IMR-90 (cell line): Measurements from ENCODE around the gene FNBP1. TPM values are rescaled to one million over a fixed set of nuclear protein-coding genes. Genes with fewer than 3 reads are reported as not detected.

ENCODE experiments used
- ATAC-seq: fragments of 200-7000 bp; cut with Tn5 transposase; 2 replicates; pipeline ENCODE4 v1.9.1; 2020; ENCODE audit warnings: low read depth, mild to moderate bottlenecking, moderate library complexity
- BruUV-seq: library from RNA; stranded (reverse); fragments of 400-500 nt; replicated peaks from 2 replicates; lab custom pipeline; 2021; lab: Mats Ljungman, UMichigan
- CTCF ChIA-PET: fragments of 300-600 bp; formaldehyde crosslinking; extraction: SDS; loops from one replicate; lab custom pipeline; 2021; ENCODE audit warnings: antibody characterized with exemption; lab: Yijun Ruan, JAX
- POLR2A ChIA-PET: fragments of 300-600 bp; sonication (Branson Sonifier 250); formaldehyde crosslinking; loops from one replicate; lab custom pipeline; 2022; ENCODE audit warnings: antibody characterized with exemption; ENCODE audit not compliant: unreplicated experiment; lab: Charles Lee
- DNase-seq: peaks from one replicate; pipeline ENCODE4 v3.0.0; 2013
- H2AFZ ChIP-seq: replicated peaks from 2 replicates; pipeline ENCODE3; 2013; ENCODE audit warnings: low read length, mild to moderate bottlenecking; ENCODE audit not compliant: poor library complexity
- H2AK5ac ChIP-seq: 2 replicates; pipeline ENCODE4 v1.6.1; 2013; ENCODE audit warnings: low read depth, low read length, inconsistent platforms
- H2AK9ac ChIP-seq: replicated peaks from 2 replicates; pipeline ENCODE3; 2013; ENCODE audit warnings: mild to moderate bottlenecking, low read depth, low read length, moderate library complexity; ENCODE audit not compliant: poor library complexity
- H2BK120ac ChIP-seq: 2 replicates; pipeline ENCODE4 v1.6.1; 2013; ENCODE audit warnings: low read depth, low read length, inconsistent platforms
- H2BK15ac ChIP-seq: 3 replicates; pipeline ENCODE4 v1.6.1; 2013; ENCODE audit warnings: low read depth, low read length, inconsistent platforms
- H2BK20ac ChIP-seq: 2 replicates; pipeline ENCODE4 v1.6.1; 2013; ENCODE audit warnings: low read depth, mild to moderate bottlenecking, inconsistent platforms, low read length, moderate library complexity
- H2BK5ac ChIP-seq: 2 replicates; pipeline ENCODE4 v1.6.1; 2013; ENCODE audit warnings: mild to moderate bottlenecking, low read depth, low read length, inconsistent platforms; ENCODE audit not compliant: poor library complexity, severe bottlenecking
- H3K14ac ChIP-seq: replicated peaks from 2 replicates; pipeline ENCODE4 v1.6.1; 2013; ENCODE audit warnings: low read depth, low read length, inconsistent platforms
- H3K18ac ChIP-seq: 2 replicates; pipeline ENCODE4 v1.6.1; 2013; ENCODE audit warnings: low read depth, low read length, control low read depth
- H3K23ac ChIP-seq: 2 replicates; pipeline ENCODE4 v1.6.1; 2013; ENCODE audit warnings: low read depth, low read length, inconsistent platforms
- H3K27ac ChIP-seq: 2 replicates; pipeline ENCODE4 v1.5.1; 2013; ENCODE audit warnings: mild to moderate bottlenecking, control low read depth, low read length; ENCODE audit not compliant: insufficient read depth
- H3K27me3 ChIP-seq: 2 replicates; pipeline ENCODE4 v1.6.1; 2013; ENCODE audit warnings: low read length; ENCODE audit not compliant: control insufficient read depth, insufficient read depth
- H3K36me3 ChIP-seq: 2 replicates; pipeline ENCODE4 v1.6.1; 2013; ENCODE audit warnings: low read length, mixed read lengths; ENCODE audit not compliant: control insufficient read depth, insufficient read depth
- H3K4ac ChIP-seq: 2 replicates; pipeline ENCODE4 v1.6.1; 2013; ENCODE audit warnings: low read depth, low read length, inconsistent platforms
- H3K4me1 ChIP-seq: 2 replicates; pipeline ENCODE4 v1.6.1; 2013; ENCODE audit warnings: low read length, mixed read lengths; ENCODE audit not compliant: control insufficient read depth, insufficient read depth
- H3K4me2 ChIP-seq: 2 replicates; pipeline ENCODE4 v1.6.1; 2013; ENCODE audit warnings: low read depth, mild to moderate bottlenecking, control low read depth, low read length, moderate library complexity
- H3K4me3 ChIP-seq: 2 replicates; pipeline ENCODE4 v1.5.1; 2013; ENCODE audit warnings: low read depth, mild to moderate bottlenecking, control low read depth, low read length, moderate library complexity; ENCODE audit not compliant: insufficient read depth
- H3K56ac ChIP-seq: 2 replicates; pipeline ENCODE4 v1.6.1; 2013; ENCODE audit warnings: low read length, inconsistent platforms; ENCODE audit not compliant: insufficient read depth; ENCODE audit errors: extremely low read depth
- H3K79me1 ChIP-seq, 2 experiments: 2 replicates each; pipeline ENCODE4 v1.6.1; 2013; ENCODE audit warnings: low read length in 2 of 2, inconsistent platforms in 1 of 2, low read depth in 1 of 2
- H3K9ac ChIP-seq: 2 replicates; pipeline ENCODE4 v1.6.1; 2013; ENCODE audit warnings: low read depth, low read length, control low read depth
- H3K9me1 ChIP-seq: 2 replicates; pipeline ENCODE4 v1.6.1; 2013; ENCODE audit warnings: low read length, inconsistent platforms; ENCODE audit not compliant: insufficient read depth
- H3K9me3 ChIP-seq: 2 replicates; pipeline ENCODE4 v1.6.1; 2013; ENCODE audit warnings: low read length; ENCODE audit not compliant: control insufficient read depth, insufficient read depth
- H4K20me1 ChIP-seq: 2 replicates; pipeline ENCODE4 v1.6.1; 2013; ENCODE audit warnings: low read length, inconsistent platforms; ENCODE audit not compliant: insufficient read depth
- H4K5ac ChIP-seq: 2 replicates; pipeline ENCODE4 v1.6.1; 2013; ENCODE audit warnings: mild to moderate bottlenecking, low read depth, low read length, control low read depth
- H4K8ac ChIP-seq, 2 experiments: 2 replicates each; pipeline ENCODE4 v1.6.1; 2013; ENCODE audit warnings: low read depth in 2 of 2, low read length in 2 of 2, control low read depth in 1 of 2, inconsistent platforms in 1 of 2
- H4K91ac ChIP-seq: 2 replicates; pipeline ENCODE4 v1.6.1; 2013; ENCODE audit warnings: low read depth, low read length, inconsistent platforms; ENCODE audit not compliant: insufficient read depth
- CTCF ChIP-seq: conservative IDR thresholded peaks from 2 replicates; pipeline ENCODE4 v1.5.1; 2012; ENCODE audit warnings: mild to moderate bottlenecking, low read depth, low read length, improper control_type of control experiment
- MXI1 ChIP-seq: IDR thresholded peaks from 2 replicates; pipeline ENCODE4 v1.6.1; 2012; ENCODE audit warnings: low read depth, mild to moderate bottlenecking, low read length, moderate library complexity, borderline replicate concordance
- RAD21 ChIP-seq: IDR thresholded peaks from 2 replicates; pipeline ENCODE4 v1.6.1; 2012; ENCODE audit warnings: low read length, improper control_type of control experiment
- WGBS, 2 experiments: methylation state at CpG; one replicate each; pipeline versions ENCODE4 v1.1.5 to v1.1.7; 2013; ENCODE audit warnings: missing lambda C conversion rate in 2 of 2; ENCODE audit not compliant: insufficient read length in 1 of 2; ENCODE audit errors: extremely low coverage in 2 of 2; 5-methylcytosine and 5-hydroxymethylcytosine counted together
- dilution Hi-C: fragments of 300-500 bp; cut with HindIII; formaldehyde crosslinking; loops from one replicate; pipeline ENCODE4 v1.14.3; 2018; ENCODE audit warnings: low sequenced_read_pairs; ENCODE audit not compliant: unreplicated experiment
- in situ Hi-C: fragments of 300-500 bp; cut with MboI; formaldehyde crosslinking; loops from 3 replicates; pipeline ENCODE4 v1.14.3; 2019; ENCODE audit warnings: low sequenced_read_pairs, inconsistent platforms, mixed read lengths
- intact Hi-C: fragments of 100-400 bp; cut with micrococcal nuclease; formaldehyde crosslinking; loops from 2 replicates; pipeline ENCODE4 v1.10.0; 2022
- polyA plus RNA-seq, 3 experiments: library from polyadenylated mRNA; depleted of rRNA; stranded (reverse); fragments of >200 nt; gene quantifications; 2 replicates each; pipeline ENCODE4 v1.2.3, GENCODE V29; 2012; ENCODE audit warnings: low replicate concordance in 1 of 3
- total RNA-seq: library from RNA; depleted of rRNA; stranded (reverse); fragments of >200 nt; gene quantifications from 2 replicates; pipeline ENCODE4 v1.2.3, GENCODE V29; 2012

FNBP1 gene
- total and polyA plus RNA-seq, 2 of the 4 experiments (the other 2 are of a cell fraction), result 10.3 to 15.4 TPM

- BruUV-seq, result no TSS peak
- dilution Hi-C loops, result no loop called here
Measured at GRCh38 chr9:130058154-130058553, 15.2 kb upstream of the FNBP1 start.

More at GRCh38 chr9:130058154-130058553, 15.2 kb upstream of the FNBP1 start:
- no peaks in the 10 kb centered on the region for H3K27me3 ChIP-seq
- H3K9me1 ChIP-seq, result peaks cover 4% of the 10 kb centered on the region; the same call in 1 of the 2 replicates
- intact Hi-C loops (no loop called here), in situ Hi-C loops (loop anchor here (25.0 kb wide), 1 partner anchor 171 kb away; no protein-coding TSS in a partner anchor)
- no peak overlapping the region for H3K23ac ChIP-seq
- DNase-seq, result no peak
- H2AK9ac ChIP-seq, result no peak overlapping the region
- H4K91ac ChIP-seq, result no peak overlapping the region
- H4K20me1 ChIP-seq, result peaks cover 28% of the 10 kb centered on the region; the same call in 1 of the 2 replicates
- no peak overlapping the region for H2BK5ac ChIP-seq
- TF ChIP-seq MXI1 (no peak), CTCF (peak; percentile 33), RAD21 (no peak)
- H3K56ac ChIP-seq, result no peak overlapping the region
- no peak overlapping the region for H2BK20ac ChIP-seq
- H4K8ac ChIP-seq, result no peak overlapping the region
- H4K5ac ChIP-seq, result no peak overlapping the region
- no peak overlapping the region for H3K18ac ChIP-seq
- H3K9me3 ChIP-seq, result no peaks in the 10 kb centered on the region
- peaks cover 1% of the 10 kb centered on the region for H3K36me3 ChIP-seq
- no peak for ATAC-seq
- H2AFZ ChIP-seq, result no peak overlapping the region
- H3K4me2 ChIP-seq, result no peak overlapping the region
- ChIA-PET CTCF (interaction anchor here (1.1 kb wide), 1 partner anchor 31 kb away, joined by 3 read pairs; no protein-coding TSS in a partner anchor), POLR2A (no interaction called here)
- H3K79me1 ChIP-seq, result peaks cover 32 to 79% of the 10 kb centered on the region in 2 experiments
- H2BK120ac ChIP-seq, result no peak overlapping the region
- H3K9ac ChIP-seq, result no peak overlapping the region
- H3K27ac ChIP-seq, result no peak overlapping the region
- H2BK15ac ChIP-seq, result no peak overlapping the region
- no peak overlapping the region for H2AK5ac ChIP-seq
- H3K4me3 ChIP-seq, result no peak overlapping the region
- H3K4ac ChIP-seq, result no peak overlapping the region
- H3K14ac ChIP-seq, result no peak overlapping the region
- no CpG with 5 or more reads among the region's 7 CpGs for WGBS, 2 experiments
- no peaks in the 10 kb centered on the region for H3K4me1 ChIP-seq
